Ishikawa (cell line): ENCODE data around the gene RAPGEF6.

Source experiments
- CEBPB ChIP-seq: IDR thresholded peaks from 2 replicates; pipeline ENCODE4 v1.6.1; 2012
- CREB1 ChIP-seq: IDR thresholded peaks from 2 replicates; pipeline ENCODE4 v1.6.1; 2012; ENCODE audit warnings: low read depth
- EGR1 ChIP-seq: IDR thresholded peaks from 2 replicates; pipeline ENCODE4 v1.6.1; 2012
- EP300 ChIP-seq: IDR thresholded peaks from 2 replicates; pipeline ENCODE4 v1.6.1; 2012; ENCODE audit warnings: borderline replicate concordance
- FOXM1 ChIP-seq: IDR thresholded peaks from 2 replicates; pipeline ENCODE4 v1.6.1; 2012; ENCODE audit warnings: low read depth, borderline replicate concordance
- MAX ChIP-seq: IDR thresholded peaks from 2 replicates; pipeline ENCODE4 v1.6.1; 2012
- NFIC ChIP-seq: IDR thresholded peaks from 2 replicates; pipeline ENCODE4 v1.6.1; 2012
- RAD21 ChIP-seq: IDR thresholded peaks from 2 replicates; pipeline ENCODE4 v1.6.1; 2012; ENCODE audit warnings: low read depth
- REST ChIP-seq: IDR thresholded peaks from 2 replicates; pipeline ENCODE4 v1.6.1; 2012; ENCODE audit warnings: low read depth, mild to moderate bottlenecking
- TAF1 ChIP-seq: IDR thresholded peaks from 2 replicates; pipeline ENCODE4 v1.6.1; 2012; ENCODE audit warnings: low read depth, mild to moderate bottlenecking
- TCF12 ChIP-seq: IDR thresholded peaks from 2 replicates; pipeline ENCODE4 v1.6.1; 2012; ENCODE audit warnings: low read depth
- TEAD4 ChIP-seq: IDR thresholded peaks from 2 replicates; pipeline ENCODE4 v1.6.1; 2012
- USF1 ChIP-seq: IDR thresholded peaks from 2 replicates; pipeline ENCODE4 v1.6.1; 2012
- YY1 ChIP-seq: IDR thresholded peaks from 2 replicates; pipeline ENCODE4 v1.6.1; 2012; ENCODE audit warnings: low read depth
- ZBTB7A ChIP-seq: IDR thresholded peaks from 2 replicates; pipeline ENCODE4 v1.6.1; 2012; ENCODE audit warnings: low read depth

Gene RAPGEF6

GRCh38 chr5:131450941-131451340 lies 184.1 kb downstream of the RAPGEF6 start:
- TF ChIP-seq EP300 (no peak), MAX (no peak), YY1 (no peak), NFIC (no peak), FOXM1 (no peak), CEBPB (no peak), EGR1 (no peak), CREB1 (no peak), RAD21 (no peak), TEAD4 (no peak)

- TF ChIP-seq EP300 = no peak
- no peak for TF ChIP-seq REST
- TF ChIP-seq MAX = no peak
- TF ChIP-seq EGR1 = no peak
- no peak for TF ChIP-seq CEBPB
- no peak for TF ChIP-seq TCF12
- no peak for TF ChIP-seq NFIC
- no peak for TF ChIP-seq FOXM1
These were observed 193.8 kb downstream of the RAPGEF6 start for GRCh38 chr5:131441184-131441583.

- TF ChIP-seq EGR1 (no peak), YY1 (no peak), RAD21 (no peak), NFIC (no peak), REST (no peak), MAX (no peak), TCF12 (no peak), CEBPB (no peak), FOXM1 (no peak)
These were observed 198.9 kb downstream of the RAPGEF6 start for GRCh38 chr5:131436081-131436480.

- TF ChIP-seq EP300 (no peak), TAF1 (no peak)
These were observed 201.9 kb downstream of the RAPGEF6 start for GRCh38 chr5:131433109-131433508.

GRCh38 chr5:131431794-131432193 lies 203.2 kb downstream of the RAPGEF6 start:
- no peak for TF ChIP-seq REST
- no peak for TF ChIP-seq TAF1
- no peak for TF ChIP-seq FOXM1
- no peak for TF ChIP-seq TCF12

GRCh38 chr5:131430794-131431193 lies 204.2 kb downstream of the RAPGEF6 start:
- TF ChIP-seq EP300 (no peak), REST (no peak), NFIC (no peak), RAD21 (no peak), MAX (no peak), CEBPB (no peak), USF1 (no peak), TEAD4 (no peak), FOXM1 (no peak), TAF1 (no peak), ZBTB7A (no peak), TCF12 (no peak), CREB1 (no peak), YY1 (no peak), EGR1 (no peak)
